ENCODE measurements around the gene CCDC191.

CCDC191 gene

DNA sequence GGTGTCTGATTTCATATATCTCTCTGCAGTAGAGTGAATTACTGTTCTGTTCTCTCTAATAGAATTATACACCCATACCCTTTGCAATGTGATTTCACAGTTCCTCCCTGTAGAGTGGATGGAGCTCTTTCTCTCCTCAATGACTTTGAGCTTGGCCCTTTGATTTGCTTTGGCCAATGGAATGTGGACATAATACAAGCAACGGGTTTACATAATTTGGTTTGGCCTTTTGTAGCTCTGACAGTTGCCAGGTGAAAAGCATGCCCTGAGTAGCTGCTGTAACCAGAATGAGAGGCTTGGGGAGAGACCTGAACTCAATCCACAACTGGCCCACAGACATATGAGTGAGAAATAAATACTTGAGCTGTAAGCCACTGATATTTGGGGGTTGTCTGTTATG is 76.4 kb downstream of the CCDC191 start:
- Mint-ChIP-seq H3K4me3 (no peak overlapping the region), H3K4me1 (ENCODE audit: low read depth in 2 of 2) (no peaks in the 10 kb centered on the region), H3K27me3 (no peaks in the 10 kb centered on the region), H3K9me3 (peaks cover 0 to 2% of the 10 kb centered on the region in 2 donors), H3K27ac (no peak overlapping the region), H3K36me3 (ENCODE audit: insufficient read depth) (peaks cover 2% of the 10 kb centered on the region)
- DNase-seq = no peak
- ATAC-seq (replicated peaks) = no peak

DNA sequence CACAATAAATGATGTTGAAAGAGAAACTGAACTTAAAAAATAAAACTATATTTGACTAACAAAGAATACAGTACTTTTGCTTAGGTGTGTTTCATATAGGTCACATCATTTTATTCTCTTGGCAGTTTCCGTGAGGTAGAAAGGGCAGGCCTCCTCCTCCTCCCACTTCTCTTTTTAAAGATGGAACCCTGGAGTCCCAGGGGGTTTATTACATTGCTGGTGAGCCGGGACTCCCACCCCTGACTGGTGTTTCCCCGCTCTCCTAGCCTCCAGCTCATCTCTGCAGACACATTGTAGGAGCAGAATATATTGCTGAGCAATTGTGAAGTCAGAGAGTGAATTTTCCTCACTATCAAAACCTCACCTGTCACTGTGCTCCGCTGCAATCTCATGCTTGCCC is 78.5 kb downstream of the CCDC191 start:
- Mint-ChIP-seq H3K36me3 (ENCODE audit: insufficient read depth) (no peaks in the 10 kb centered on the region), H3K4me3 (no peak overlapping the region), H3K4me1 (ENCODE audit: low read depth in 2 of 2) (no peaks in the 10 kb centered on the region), H3K9me3 (peaks cover 6 to 22% of the 10 kb centered on the region in 2 donors), H3K27me3 (no peaks in the 10 kb centered on the region), H3K27ac (no peak overlapping the region)
- DNase-seq (no peak), ATAC-seq (replicated peaks) (no peak)

DNA sequence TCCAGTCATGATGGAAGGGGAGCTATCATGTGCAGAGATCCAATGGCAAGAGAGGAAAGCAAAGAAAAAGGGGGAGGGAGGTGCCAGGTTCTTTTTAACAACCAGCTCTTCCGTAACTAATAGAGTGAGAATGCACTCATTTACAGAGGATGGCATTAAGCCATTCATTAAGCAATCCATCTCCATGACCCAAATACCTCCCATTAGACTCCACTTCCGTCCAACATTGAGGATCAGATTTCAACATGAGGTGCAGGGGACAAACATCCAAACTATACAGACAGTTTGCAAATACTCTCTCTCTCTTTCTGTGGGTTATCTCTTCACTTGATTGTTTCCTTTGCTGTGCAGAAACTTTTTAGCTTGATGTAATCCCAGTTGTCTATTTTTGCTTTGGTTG is 87.3 kb downstream of the CCDC191 start:
- Mint-ChIP-seq H3K4me1 (ENCODE audit: low read depth in 2 of 2) (no peaks in the 10 kb centered on the region), H3K27me3 (no peaks in the 10 kb centered on the region), H3K4me3 (no peak overlapping the region), H3K36me3 (ENCODE audit: insufficient read depth) (no peaks in the 10 kb centered on the region), H3K9me3 (peaks cover 2 to 26% of the 10 kb centered on the region in 2 donors), H3K27ac (no peak overlapping the region)
- DNase-seq = no peak
- ATAC-seq (replicated peaks) = no peak

DNA sequence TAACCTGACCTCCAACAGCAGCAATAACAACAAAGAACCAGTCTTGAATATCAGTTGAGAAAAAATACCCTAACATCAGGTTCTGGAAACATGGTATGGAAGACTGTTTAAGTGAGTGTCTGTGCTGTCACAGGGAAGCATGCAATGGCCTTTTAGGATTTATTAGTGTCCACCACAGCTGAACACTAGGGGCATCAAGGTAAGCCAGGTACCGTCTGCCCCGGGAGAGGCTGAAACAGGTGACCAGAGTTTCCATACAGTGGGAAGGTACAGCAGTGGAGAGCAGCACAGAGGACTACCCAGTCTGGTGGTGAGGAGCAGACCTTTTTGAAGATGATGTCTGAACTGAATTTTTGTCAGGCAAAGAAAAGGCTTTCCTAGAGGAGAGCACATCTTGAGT is 90.2 kb downstream of the CCDC191 start:
- DNase-seq = no peak
- Mint-ChIP-seq H3K9me3 (peaks cover 0 to 7% of the 10 kb centered on the region in 2 donors), H3K36me3 (ENCODE audit: insufficient read depth) (no peaks in the 10 kb centered on the region), H3K27ac (no peak overlapping the region), H3K4me1 (ENCODE audit: low read depth in 2 of 2) (no peaks in the 10 kb centered on the region), H3K27me3 (no peaks in the 10 kb centered on the region), H3K4me3 (no peak overlapping the region)
- ATAC-seq (replicated peaks) = no peak

DNA sequence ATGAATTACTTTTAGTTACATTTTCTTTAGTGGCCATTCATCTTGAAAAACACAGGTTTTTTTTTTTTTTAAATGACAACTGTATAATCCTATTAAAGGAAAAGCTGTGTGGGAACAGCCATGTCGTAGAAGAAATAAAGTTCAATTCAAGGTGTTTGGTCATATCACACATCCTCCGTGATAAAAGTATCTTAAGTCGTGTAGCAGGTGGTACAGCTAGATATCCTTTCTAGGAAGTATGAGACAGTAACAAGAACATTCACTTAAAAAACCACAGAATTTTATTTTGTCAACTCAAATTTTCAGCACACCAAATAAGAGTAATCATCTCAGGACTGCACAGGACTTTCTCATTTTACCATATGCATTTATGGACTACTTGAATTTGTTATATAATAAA is 92.4 kb downstream of the CCDC191 start:
- Mint-ChIP-seq H3K27ac (peak overlapping the region in 1 of 2 donors; percentile 62), H3K27me3 (no peaks in the 10 kb centered on the region)
- ATAC-seq (replicated peaks) = no peak

DNA sequence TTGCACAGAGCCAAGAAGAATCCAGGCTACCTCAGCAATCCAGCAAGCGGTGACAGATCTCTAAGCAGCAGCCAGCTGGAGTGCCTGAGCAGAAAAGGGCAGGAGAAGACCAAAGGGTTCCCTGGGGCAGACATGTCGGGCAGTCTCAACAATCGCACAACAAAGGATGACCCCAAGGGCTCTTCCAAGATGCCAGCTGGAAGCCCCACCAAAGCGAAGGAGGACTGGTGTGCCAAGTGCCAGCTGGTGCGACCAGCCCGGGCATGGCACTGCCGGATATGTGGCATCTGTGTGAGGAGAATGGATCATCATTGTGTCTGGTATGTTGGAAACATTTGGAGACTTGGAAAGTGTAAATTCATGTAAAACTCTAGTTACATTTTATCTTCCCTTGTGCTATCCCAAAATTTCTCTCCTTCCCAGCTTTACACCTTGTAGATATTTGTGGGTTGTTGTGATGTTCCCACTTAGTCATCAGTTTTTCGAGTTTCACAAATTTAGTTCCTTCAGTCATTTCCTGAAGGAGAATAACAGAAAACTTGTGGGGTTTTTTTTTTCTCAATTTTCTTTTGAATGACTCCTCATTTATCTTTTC is 102.1 kb downstream of the CCDC191 start:
- no peaks in the 10 kb centered on the region for H3K27me3 Mint-ChIP-seq
- H3K4me3 Mint-ChIP-seq = no peak overlapping the region
- H3K36me3 Mint-ChIP-seq (ENCODE audit: insufficient read depth) = no peaks in the 10 kb centered on the region
- no peak overlapping the region for H3K27ac Mint-ChIP-seq
- H3K4me1 Mint-ChIP-seq (ENCODE audit: low read depth in 2 of 2) = peaks cover 4% of the 10 kb centered on the region in 2 donors
- no peaks in the 10 kb centered on the region for H3K9me3 Mint-ChIP-seq
- ATAC-seq (replicated peaks) = no peak
- DNase-seq = no peak

More for the DNA sequence above, 92.4 kb downstream of the CCDC191 start:
- Mint-ChIP-seq H3K4me3 (no peak overlapping the region), H3K9me3 (peaks cover 0 to under 1% of the 10 kb centered on the region in 2 donors), H3K4me1 (ENCODE audit: low read depth in 2 of 2) (no peaks in the 10 kb centered on the region), H3K36me3 (ENCODE audit: insufficient read depth) (no peaks in the 10 kb centered on the region)
- DNase-seq = no peak

DNA sequence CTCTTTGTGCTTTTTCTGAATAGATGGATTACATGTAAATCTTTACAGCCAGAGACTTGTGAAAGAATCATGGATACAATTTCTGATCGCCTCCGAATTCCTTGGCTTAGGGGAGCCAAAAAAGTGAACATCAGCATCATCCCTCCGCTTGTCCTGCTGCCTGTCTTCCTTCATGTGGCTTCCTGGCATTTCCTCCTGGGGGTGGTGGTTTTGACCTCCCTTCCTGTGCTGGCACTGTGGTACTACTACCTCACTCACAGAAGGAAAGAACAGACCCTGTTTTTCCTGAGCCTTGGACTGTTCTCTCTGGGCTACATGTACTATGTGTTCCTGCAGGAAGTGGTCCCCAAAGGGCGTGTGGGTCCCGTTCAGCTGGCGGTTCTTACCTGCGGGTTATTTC is 102.6 kb downstream of the CCDC191 start:
- H3K27me3 Mint-ChIP-seq = no peaks in the 10 kb centered on the region
- ATAC-seq (replicated peaks) (no peak), DNase-seq (no peak)
- H3K36me3 Mint-ChIP-seq (ENCODE audit: insufficient read depth) = no peaks in the 10 kb centered on the region
- no peak overlapping the region for H3K27ac Mint-ChIP-seq
- no peak overlapping the region for H3K4me3 Mint-ChIP-seq
- peaks cover 5 to 7% of the 10 kb centered on the region in 2 donors for H3K4me1 Mint-ChIP-seq (ENCODE audit: low read depth in 2 of 2)
- H3K9me3 Mint-ChIP-seq = no peaks in the 10 kb centered on the region

DNA sequence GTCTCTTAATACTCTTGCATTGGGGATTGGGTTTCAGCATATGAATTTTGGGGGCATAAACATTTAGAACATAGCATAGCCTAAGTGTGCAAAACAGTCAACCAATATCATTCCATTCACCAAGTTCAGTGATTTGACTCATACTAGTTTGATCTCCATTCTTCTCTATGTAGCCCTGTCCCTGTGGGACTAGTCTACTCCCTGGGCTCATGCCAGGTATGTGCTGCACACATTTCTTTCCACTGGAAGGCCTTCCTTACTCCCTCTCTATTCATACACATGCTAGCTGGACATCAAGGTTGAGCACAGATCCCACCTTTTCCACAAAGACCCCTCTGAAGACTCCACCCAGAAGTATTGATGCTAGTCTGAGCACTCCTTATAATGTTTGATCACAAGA is 103.4 kb downstream of the CCDC191 start:
- H3K27ac Mint-ChIP-seq = no peak overlapping the region
- no peaks in the 10 kb centered on the region for H3K27me3 Mint-ChIP-seq
- H3K4me1 Mint-ChIP-seq (ENCODE audit: low read depth in 2 of 2) = peaks cover 8 to 10% of the 10 kb centered on the region in 2 donors
- H3K4me3 Mint-ChIP-seq = no peak overlapping the region
- ATAC-seq (replicated peaks) (no peak), DNase-seq (no peak)
- no peaks in the 10 kb centered on the region for H3K9me3 Mint-ChIP-seq
- H3K36me3 Mint-ChIP-seq (ENCODE audit: insufficient read depth) = no peaks in the 10 kb centered on the region

DNA sequence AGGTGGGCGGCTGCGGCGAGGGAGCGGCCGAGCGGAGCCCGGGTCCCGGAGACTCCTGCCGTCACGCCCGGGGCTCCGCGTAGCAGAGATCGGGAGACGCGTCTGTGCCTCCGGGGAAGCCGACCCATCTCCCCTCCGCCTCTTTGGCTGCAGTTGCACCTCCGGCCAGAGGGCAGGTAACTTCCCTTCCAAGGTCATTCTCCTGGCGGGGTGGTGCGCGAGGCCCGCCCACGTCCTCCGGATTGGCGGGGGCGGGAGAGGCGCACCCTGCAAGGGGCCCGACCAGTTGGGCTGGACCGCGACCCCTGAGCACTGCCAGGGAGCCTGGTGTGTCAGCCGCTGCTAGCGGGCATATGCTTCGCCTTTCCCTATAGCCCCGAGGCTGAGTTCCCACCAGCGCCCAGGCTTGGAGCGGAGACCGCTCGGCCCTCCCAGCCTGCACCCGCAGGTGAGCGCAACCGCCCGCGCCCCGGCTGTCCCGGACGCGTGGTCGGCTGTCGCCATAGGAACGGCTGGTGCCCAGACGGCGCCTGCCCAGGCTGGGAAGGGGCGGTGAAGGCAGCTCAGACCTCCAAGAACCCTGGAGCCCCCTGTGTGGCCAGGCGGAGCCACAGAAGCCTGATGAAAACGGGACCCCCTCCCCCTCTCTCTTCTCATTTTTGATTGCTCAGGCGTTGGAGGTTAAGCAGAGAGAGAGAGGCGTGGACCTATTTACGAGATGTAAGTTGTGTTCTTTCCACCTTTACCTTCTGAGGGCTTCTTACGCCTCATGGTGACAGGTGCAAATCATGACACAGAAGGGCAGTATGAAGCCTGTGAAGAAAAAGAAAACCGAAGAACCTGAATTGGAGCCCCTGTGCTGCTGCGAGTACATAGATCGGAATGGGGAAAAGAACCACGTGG is 108.1 kb downstream of the CCDC191 start:
- Mint-ChIP-seq H3K4me3 (peak overlapping the region; percentile 77 to 81), H3K36me3 (ENCODE audit: insufficient read depth) (no peaks in the 10 kb centered on the region), H3K27me3 (peaks cover 11 to 19% of the 10 kb centered on the region in 2 donors), H3K27ac (peak overlapping the region in 1 of 2 donors; percentile 27), H3K9me3 (no peaks in the 10 kb centered on the region), H3K4me1 (ENCODE audit: low read depth in 2 of 2) (peaks cover 4 to 6% of the 10 kb centered on the region in 2 donors)
- ATAC-seq (replicated peaks) (peak; percentile 36), DNase-seq (peak; percentile 14 to 24 (median 20))

DNA sequence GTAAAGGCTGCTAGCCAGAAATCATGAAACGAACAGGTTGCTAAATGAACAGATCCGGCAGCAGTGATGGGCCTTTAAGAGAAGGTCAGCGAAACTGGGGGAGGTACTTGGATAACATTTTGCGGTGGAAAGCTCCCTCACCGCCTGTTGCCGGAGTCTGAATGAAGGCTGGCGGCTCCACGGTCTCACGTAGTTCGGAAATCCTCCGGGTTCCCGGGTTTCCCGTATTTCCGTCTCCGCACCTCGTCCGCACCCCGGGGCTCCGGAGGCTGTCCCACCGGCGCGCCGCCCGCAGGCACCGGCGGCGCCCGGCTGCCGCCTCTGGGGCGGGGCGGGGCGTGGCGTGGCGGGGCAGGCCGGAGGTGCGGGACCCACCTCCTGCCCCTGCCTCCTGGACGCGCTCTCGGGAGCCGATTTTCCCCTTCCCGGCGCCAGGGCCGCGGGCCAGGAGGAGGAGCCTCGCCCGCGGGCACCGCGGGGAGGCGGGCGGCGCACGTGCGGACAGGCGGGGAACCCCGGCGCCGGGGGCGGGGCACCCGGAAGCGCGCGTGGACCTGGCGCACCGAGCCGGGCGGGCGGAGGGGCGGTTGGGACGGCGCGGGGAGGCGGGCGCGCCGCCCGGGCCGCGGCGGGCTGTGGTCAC is 108.8 kb downstream of the CCDC191 start, which contains the start of gene ZDHHC23:
ZDHHC23 (plus strand) TSS at position 642 of the 643 bp plus-strand sequence. CDS start 790 bp downstream, outside the sequence.
- Mint-ChIP-seq H3K4me3 (peak within 1 kb of the TSS; percentile 77 to 81), H3K27ac (peak within 1 kb of the TSS; percentile 17 to 75), H3K4me1 (ENCODE audit: low read depth in 2 of 2) (peaks cover 4 to 6% of the 10 kb centered on the region in 2 donors), H3K27me3 (peaks cover 11 to 27% of the 10 kb centered on the region in 2 donors), H3K9me3 (no peaks in the 10 kb centered on the region), H3K36me3 (ENCODE audit: insufficient read depth) (no peaks in the 10 kb centered on the region)
- peak; percentile 90 for ATAC-seq (replicated peaks)
- peak; percentile 64 to 71 (median 68) for DNase-seq

DNA sequence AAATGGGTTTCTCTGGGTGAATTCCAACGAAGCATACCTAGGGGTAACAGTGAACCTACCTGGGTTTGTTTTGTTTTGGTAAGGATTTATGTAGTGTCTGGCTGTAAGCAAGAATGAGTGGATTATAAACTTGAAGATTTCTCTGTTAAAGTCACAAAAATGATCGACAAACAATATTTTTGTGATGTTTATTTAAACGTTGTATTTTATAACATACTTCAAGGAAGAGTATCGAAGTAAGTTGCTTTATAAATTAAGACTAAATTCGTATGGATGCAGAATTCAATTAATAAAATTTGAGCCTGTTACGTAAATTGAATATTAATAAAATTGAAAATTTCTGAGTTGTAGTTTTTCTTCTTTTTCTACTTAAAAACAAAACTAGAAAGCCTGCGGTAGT is 109.5 kb downstream of the CCDC191 start:
- peaks cover 16 to 33% of the 10 kb centered on the region in 2 donors for H3K27me3 Mint-ChIP-seq
- peak overlapping the region; percentile 77 to 81 for H3K4me3 Mint-ChIP-seq
- no peaks in the 10 kb centered on the region for H3K36me3 Mint-ChIP-seq (ENCODE audit: insufficient read depth)
- ATAC-seq (replicated peaks) = no peak
- H3K4me1 Mint-ChIP-seq (ENCODE audit: low read depth in 2 of 2) = peaks cover 4 to 6% of the 10 kb centered on the region in 2 donors
- no peaks in the 10 kb centered on the region for H3K9me3 Mint-ChIP-seq
- DNase-seq = no peak
- peak overlapping the region; percentile 17 to 75 for H3K27ac Mint-ChIP-seq

DNA sequence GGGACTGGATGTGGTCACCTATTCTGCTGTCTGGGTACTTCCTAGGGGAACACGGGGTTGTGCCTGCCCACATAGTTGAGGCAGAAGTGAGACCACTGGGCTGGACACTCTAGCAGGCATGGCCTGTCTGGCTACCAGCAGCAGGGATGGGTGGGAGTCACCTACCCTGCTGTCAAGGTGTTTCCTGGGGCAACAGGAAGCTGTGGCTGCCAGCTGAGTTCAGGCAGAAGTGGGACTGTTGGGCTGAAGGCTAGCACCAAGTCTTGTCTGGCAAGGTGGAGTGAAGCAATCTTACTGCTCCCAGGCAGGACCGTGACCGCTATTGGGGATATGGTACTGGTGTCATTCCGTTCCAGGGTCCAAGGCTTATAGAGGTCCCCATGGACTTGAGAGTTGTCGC is 128.8 kb downstream of the CCDC191 start:
- DNase-seq = no peak
- no peak overlapping the region for H3K4me3 Mint-ChIP-seq
- no peak overlapping the region for H3K27ac Mint-ChIP-seq
- peaks cover 50 to 78% of the 10 kb centered on the region in 2 donors for H3K27me3 Mint-ChIP-seq
- no peak for ATAC-seq (replicated peaks)
- H3K36me3 Mint-ChIP-seq (ENCODE audit: insufficient read depth) = no peaks in the 10 kb centered on the region
- peaks cover 11% of the 10 kb centered on the region in 2 donors for H3K9me3 Mint-ChIP-seq
- peaks cover 0 to 3% of the 10 kb centered on the region in 2 donors for H3K4me1 Mint-ChIP-seq (ENCODE audit: low read depth in 2 of 2)

DNA sequence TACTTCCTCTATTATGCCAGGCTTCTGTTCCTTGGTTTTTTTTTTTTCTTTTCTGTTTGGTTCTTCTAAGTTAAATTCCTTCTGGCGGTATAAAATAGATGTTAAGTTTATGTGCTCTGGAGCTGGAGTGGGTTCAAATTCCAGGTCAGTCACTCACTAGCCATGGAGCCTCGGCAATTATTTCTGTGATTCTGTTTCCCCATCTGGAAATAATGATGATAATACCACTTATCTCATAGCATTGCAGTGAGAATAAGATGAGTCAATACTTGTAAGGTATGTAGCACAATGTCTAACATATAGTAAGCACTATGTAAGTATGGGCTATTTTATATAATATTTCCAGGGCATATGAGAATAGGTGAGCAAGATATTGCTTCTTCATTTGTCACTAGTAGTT is 141.7 kb downstream of the CCDC191 start:
- H3K27ac Mint-ChIP-seq = no peak overlapping the region
- H3K36me3 Mint-ChIP-seq (ENCODE audit: insufficient read depth) = peaks cover 3% of the 10 kb centered on the region
- H3K4me3 Mint-ChIP-seq = no peak overlapping the region
- DNase-seq = no peak
- H3K4me1 Mint-ChIP-seq (ENCODE audit: low read depth in 2 of 2) = peaks cover 0 to 3% of the 10 kb centered on the region in 2 donors
- no peaks in the 10 kb centered on the region for H3K27me3 Mint-ChIP-seq
- H3K9me3 Mint-ChIP-seq = no peaks in the 10 kb centered on the region
- no peak for ATAC-seq (replicated peaks)
